IMR-90 (cell line): ENCODE data around the gene CAMSAP3. TPM values are rescaled to one million over a fixed set of nuclear protein-coding genes. Genes with fewer than 3 reads are reported as not detected.

Experiments used
- ATAC-seq: fragments of 200-7000 bp; cut with Tn5 transposase; 2 replicates; pipeline ENCODE4 v1.9.1; 2020; ENCODE audit warnings: low read depth, mild to moderate bottlenecking, moderate library complexity
- BruUV-seq: library from RNA; stranded (reverse); fragments of 400-500 nt; replicated peaks from 2 replicates; lab custom pipeline; 2021; lab: Mats Ljungman, UMichigan
- CTCF ChIA-PET: fragments of 300-600 bp; formaldehyde crosslinking; extraction: SDS; loops from one replicate; lab custom pipeline; 2021; ENCODE audit warnings: antibody characterized with exemption; lab: Yijun Ruan, JAX
- POLR2A ChIA-PET: fragments of 300-600 bp; sonication (Branson Sonifier 250); formaldehyde crosslinking; loops from one replicate; lab custom pipeline; 2022; ENCODE audit warnings: antibody characterized with exemption; ENCODE audit not compliant: unreplicated experiment; lab: Charles Lee
- DNase-seq: peaks from one replicate; pipeline ENCODE4 v3.0.0; 2013
- H2AFZ ChIP-seq: replicated peaks from 2 replicates; pipeline ENCODE3; 2013; ENCODE audit warnings: low read length, mild to moderate bottlenecking; ENCODE audit not compliant: poor library complexity
- H2AK5ac ChIP-seq: 2 replicates; pipeline ENCODE4 v1.6.1; 2013; ENCODE audit warnings: low read depth, low read length, inconsistent platforms
- H2AK9ac ChIP-seq: replicated peaks from 2 replicates; pipeline ENCODE3; 2013; ENCODE audit warnings: mild to moderate bottlenecking, low read depth, low read length, moderate library complexity; ENCODE audit not compliant: poor library complexity
- H2BK120ac ChIP-seq: 2 replicates; pipeline ENCODE4 v1.6.1; 2013; ENCODE audit warnings: low read depth, low read length, inconsistent platforms
- H2BK15ac ChIP-seq: 3 replicates; pipeline ENCODE4 v1.6.1; 2013; ENCODE audit warnings: low read depth, low read length, inconsistent platforms
- H2BK20ac ChIP-seq: 2 replicates; pipeline ENCODE4 v1.6.1; 2013; ENCODE audit warnings: low read depth, mild to moderate bottlenecking, inconsistent platforms, low read length, moderate library complexity
- H2BK5ac ChIP-seq: 2 replicates; pipeline ENCODE4 v1.6.1; 2013; ENCODE audit warnings: mild to moderate bottlenecking, low read depth, low read length, inconsistent platforms; ENCODE audit not compliant: poor library complexity, severe bottlenecking
- H3K14ac ChIP-seq: replicated peaks from 2 replicates; pipeline ENCODE4 v1.6.1; 2013; ENCODE audit warnings: low read depth, low read length, inconsistent platforms
- H3K18ac ChIP-seq: 2 replicates; pipeline ENCODE4 v1.6.1; 2013; ENCODE audit warnings: low read depth, low read length, control low read depth
- H3K23ac ChIP-seq: 2 replicates; pipeline ENCODE4 v1.6.1; 2013; ENCODE audit warnings: low read depth, low read length, inconsistent platforms
- H3K27ac ChIP-seq: 2 replicates; pipeline ENCODE4 v1.5.1; 2013; ENCODE audit warnings: mild to moderate bottlenecking, control low read depth, low read length; ENCODE audit not compliant: insufficient read depth
- H3K27me3 ChIP-seq: 2 replicates; pipeline ENCODE4 v1.6.1; 2013; ENCODE audit warnings: low read length; ENCODE audit not compliant: control insufficient read depth, insufficient read depth
- H3K36me3 ChIP-seq: 2 replicates; pipeline ENCODE4 v1.6.1; 2013; ENCODE audit warnings: low read length, mixed read lengths; ENCODE audit not compliant: control insufficient read depth, insufficient read depth
- H3K4ac ChIP-seq: 2 replicates; pipeline ENCODE4 v1.6.1; 2013; ENCODE audit warnings: low read depth, low read length, inconsistent platforms
- H3K4me1 ChIP-seq: 2 replicates; pipeline ENCODE4 v1.6.1; 2013; ENCODE audit warnings: low read length, mixed read lengths; ENCODE audit not compliant: control insufficient read depth, insufficient read depth
- H3K4me2 ChIP-seq: 2 replicates; pipeline ENCODE4 v1.6.1; 2013; ENCODE audit warnings: low read depth, mild to moderate bottlenecking, control low read depth, low read length, moderate library complexity
- H3K4me3 ChIP-seq: 2 replicates; pipeline ENCODE4 v1.5.1; 2013; ENCODE audit warnings: low read depth, mild to moderate bottlenecking, control low read depth, low read length, moderate library complexity; ENCODE audit not compliant: insufficient read depth
- H3K56ac ChIP-seq: 2 replicates; pipeline ENCODE4 v1.6.1; 2013; ENCODE audit warnings: low read length, inconsistent platforms; ENCODE audit not compliant: insufficient read depth; ENCODE audit errors: extremely low read depth
- H3K79me1 ChIP-seq, 2 experiments: 2 replicates each; pipeline ENCODE4 v1.6.1; 2013; ENCODE audit warnings: low read length in 2 of 2, inconsistent platforms in 1 of 2, low read depth in 1 of 2
- H3K9ac ChIP-seq: 2 replicates; pipeline ENCODE4 v1.6.1; 2013; ENCODE audit warnings: low read depth, low read length, control low read depth
- H3K9me1 ChIP-seq: 2 replicates; pipeline ENCODE4 v1.6.1; 2013; ENCODE audit warnings: low read length, inconsistent platforms; ENCODE audit not compliant: insufficient read depth
- H3K9me3 ChIP-seq: 2 replicates; pipeline ENCODE4 v1.6.1; 2013; ENCODE audit warnings: low read length; ENCODE audit not compliant: control insufficient read depth, insufficient read depth
- H4K20me1 ChIP-seq: 2 replicates; pipeline ENCODE4 v1.6.1; 2013; ENCODE audit warnings: low read length, inconsistent platforms; ENCODE audit not compliant: insufficient read depth
- H4K5ac ChIP-seq: 2 replicates; pipeline ENCODE4 v1.6.1; 2013; ENCODE audit warnings: mild to moderate bottlenecking, low read depth, low read length, control low read depth
- H4K8ac ChIP-seq, 2 experiments: 2 replicates each; pipeline ENCODE4 v1.6.1; 2013; ENCODE audit warnings: low read depth in 2 of 2, low read length in 2 of 2, control low read depth in 1 of 2, inconsistent platforms in 1 of 2
- H4K91ac ChIP-seq: 2 replicates; pipeline ENCODE4 v1.6.1; 2013; ENCODE audit warnings: low read depth, low read length, inconsistent platforms; ENCODE audit not compliant: insufficient read depth
- FOS ChIP-seq: fragments of 150-350 bp; IDR thresholded peaks from 2 replicates; pipeline ENCODE4 v1.6.1; 2016; ENCODE audit warnings: low read depth, low read length
- MAFK ChIP-seq: IDR thresholded peaks from 2 replicates; pipeline ENCODE4 v1.6.1; 2012; ENCODE audit warnings: low read depth, low read length, improper control_type of control experiment
- POLR2A ChIP-seq: IDR thresholded peaks from 2 replicates; pipeline ENCODE4 v1.6.1; 2012; ENCODE audit warnings: mild to moderate bottlenecking, low read depth, low read length
- RAD21 ChIP-seq: IDR thresholded peaks from 2 replicates; pipeline ENCODE4 v1.6.1; 2012; ENCODE audit warnings: low read length, improper control_type of control experiment
- RCOR1 ChIP-seq: IDR thresholded peaks from 2 replicates; pipeline ENCODE4 v1.6.1; 2012; ENCODE audit warnings: mild to moderate bottlenecking, low read length, improper control_type of control experiment; ENCODE audit not compliant: insufficient replicate concordance
- RFX5 ChIP-seq: IDR thresholded peaks from 2 replicates; pipeline ENCODE4 v1.8.0; 2012; ENCODE audit warnings: low read depth, mild to moderate bottlenecking, low read length, moderate library complexity
- WGBS, 2 experiments: methylation state at CpG; one replicate each; pipeline versions ENCODE4 v1.1.5 to v1.1.7; 2013; ENCODE audit warnings: missing lambda C conversion rate in 2 of 2; ENCODE audit not compliant: insufficient read length in 1 of 2; ENCODE audit errors: extremely low coverage in 2 of 2; 5-methylcytosine and 5-hydroxymethylcytosine counted together
- dilution Hi-C: fragments of 300-500 bp; cut with HindIII; formaldehyde crosslinking; loops from one replicate; pipeline ENCODE4 v1.14.3; 2018; ENCODE audit warnings: low sequenced_read_pairs; ENCODE audit not compliant: unreplicated experiment
- in situ Hi-C: fragments of 300-500 bp; cut with MboI; formaldehyde crosslinking; loops from 3 replicates; pipeline ENCODE4 v1.14.3; 2019; ENCODE audit warnings: low sequenced_read_pairs, inconsistent platforms, mixed read lengths
- intact Hi-C: fragments of 100-400 bp; cut with micrococcal nuclease; formaldehyde crosslinking; loops from 2 replicates; pipeline ENCODE4 v1.10.0; 2022
- polyA plus RNA-seq, 3 experiments: library from polyadenylated mRNA; depleted of rRNA; stranded (reverse); fragments of >200 nt; gene quantifications; 2 replicates each; pipeline ENCODE4 v1.2.3, GENCODE V29; 2012; ENCODE audit warnings: low replicate concordance in 1 of 3
- total RNA-seq: library from RNA; depleted of rRNA; stranded (reverse); fragments of >200 nt; gene quantifications from 2 replicates; pipeline ENCODE4 v1.2.3, GENCODE V29; 2012
- TF ChIP-seq, protein P1 (sequence below): fragments of 150-350 bp; IDR thresholded peaks from 2 replicates; pipeline ENCODE4 v1.6.1; 2017; ENCODE audit warnings: mild to moderate bottlenecking, antibody characterized with exemption, low read length, low read depth
- TF ChIP-seq, protein P2 (sequence below): fragments of 150-350 bp; IDR thresholded peaks from 2 replicates; pipeline ENCODE4 v1.6.1; 2016; ENCODE audit warnings: low read depth, mild to moderate bottlenecking, low read length, moderate library complexity, borderline replicate concordance

The CAMSAP3 gene
- total and polyA plus RNA-seq, 2 of the 4 experiments (the other 2 are of a cell fraction): not detected

DNA sequence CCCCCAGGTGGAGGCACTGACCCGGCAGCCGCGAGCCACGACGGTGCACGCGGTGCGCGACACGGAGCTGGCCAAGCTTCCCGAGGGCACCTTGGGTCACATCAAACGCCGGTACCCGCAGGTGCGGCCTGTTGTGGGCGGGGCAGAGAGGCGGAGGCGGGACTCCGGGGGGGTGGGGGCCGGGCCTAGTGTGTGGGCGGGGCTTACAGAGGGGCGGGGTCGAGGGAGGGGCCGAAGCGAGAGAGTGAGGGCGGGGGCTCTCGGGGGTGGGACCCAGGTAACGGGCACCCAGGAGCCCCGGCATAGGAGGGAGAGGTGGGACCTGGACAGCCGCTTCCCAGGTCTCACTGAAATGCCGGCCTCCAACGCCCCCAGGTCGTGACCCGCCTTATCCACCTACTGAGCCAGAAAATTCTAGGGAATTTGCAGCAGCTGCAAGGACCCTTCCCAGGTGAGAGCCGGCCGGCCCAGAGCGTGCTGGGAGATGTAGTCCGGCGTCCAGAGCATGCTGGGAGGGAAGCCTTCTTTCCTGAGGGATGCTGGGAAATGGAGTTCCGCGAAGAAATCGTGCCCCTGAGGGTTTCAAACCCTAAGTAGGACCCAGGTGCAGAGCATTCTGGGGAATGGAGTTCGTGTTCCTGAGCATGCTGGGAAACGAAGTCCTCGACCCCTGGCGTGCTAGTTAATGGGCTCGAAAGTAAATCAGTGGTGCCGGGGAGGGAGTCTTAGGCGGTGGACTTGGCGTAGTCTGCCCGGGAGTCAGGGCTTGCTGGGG, 44.5 kb upstream of the CAMSAP3 start:
- Histone ChIP-seq H3K4ac (no peak overlapping the region), H3K79me1 (0 out of 4 replicates have a peak, but pooled peaks cover 0 to 2% of the 10 kb centered on the region in 2 experiments), H3K27me3 (no peaks in the 10 kb centered on the region), H2BK5ac (no peak overlapping the region), H3K4me2 (no peak overlapping the region), H3K9me1 (no peaks in the 10 kb centered on the region), H2AFZ (peak overlapping the region; percentile 8), H3K4me3 (no peak overlapping the region), H2AK5ac (no peak overlapping the region), H3K18ac (no peak overlapping the region), H4K91ac (no peak overlapping the region), H3K4me1 (no peaks in the 10 kb centered on the region), H3K14ac (no peak overlapping the region), H3K27ac (no peak overlapping the region), H4K5ac (no peak overlapping the region), H3K9ac (no peak overlapping the region), H4K20me1 (no peaks in the 10 kb centered on the region; the same call in 1 of the 2 replicates), H4K8ac (no peak overlapping the region), H2BK120ac (no peak overlapping the region), H3K9me3 (no peaks in the 10 kb centered on the region), H3K56ac (no peak overlapping the region), H2BK20ac (no peak overlapping the region), H2BK15ac (no peak overlapping the region), H3K36me3 (peaks cover 39% of the 10 kb centered on the region), H2AK9ac (peak overlapping the region; percentile 1), H3K23ac (no peak overlapping the region)
- intact Hi-C loops (no loop called here), dilution Hi-C loops (no loop called here), in situ Hi-C loops (no loop called here)
- TF ChIP-seq, protein P1, sequence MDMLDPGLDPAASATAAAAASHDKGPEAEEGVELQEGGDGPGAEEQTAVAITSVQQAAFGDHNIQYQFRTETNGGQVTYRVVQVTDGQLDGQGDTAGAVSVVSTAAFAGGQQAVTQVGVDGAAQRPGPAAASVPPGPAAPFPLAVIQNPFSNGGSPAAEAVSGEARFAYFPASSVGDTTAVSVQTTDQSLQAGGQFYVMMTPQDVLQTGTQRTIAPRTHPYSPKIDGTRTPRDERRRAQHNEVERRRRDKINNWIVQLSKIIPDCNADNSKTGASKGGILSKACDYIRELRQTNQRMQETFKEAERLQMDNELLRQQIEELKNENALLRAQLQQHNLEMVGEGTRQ: no peak
- no peak for TF ChIP-seq RAD21
- TF ChIP-seq RFX5: no peak
- TF ChIP-seq RCOR1: no peak
- TF ChIP-seq POLR2A: no peak
- no peak for TF ChIP-seq FOS
- TF ChIP-seq MAFK: no peak
- TF ChIP-seq, protein P2, sequence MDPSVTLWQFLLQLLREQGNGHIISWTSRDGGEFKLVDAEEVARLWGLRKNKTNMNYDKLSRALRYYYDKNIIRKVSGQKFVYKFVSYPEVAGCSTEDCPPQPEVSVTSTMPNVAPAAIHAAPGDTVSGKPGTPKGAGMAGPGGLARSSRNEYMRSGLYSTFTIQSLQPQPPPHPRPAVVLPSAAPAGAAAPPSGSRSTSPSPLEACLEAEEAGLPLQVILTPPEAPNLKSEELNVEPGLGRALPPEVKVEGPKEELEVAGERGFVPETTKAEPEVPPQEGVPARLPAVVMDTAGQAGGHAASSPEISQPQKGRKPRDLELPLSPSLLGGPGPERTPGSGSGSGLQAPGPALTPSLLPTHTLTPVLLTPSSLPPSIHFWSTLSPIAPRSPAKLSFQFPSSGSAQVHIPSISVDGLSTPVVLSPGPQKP: no peak
- CTCF ChIA-PET: no interaction called here
- 36% methylated on average over 14 of the region's 51 CpGs; no CpG with 5 or more reads in 1 of the 2 experiments for WGBS, 2 experiments
- no TSS peak for BruUV-seq
- POLR2A ChIA-PET: no interaction called here
- ATAC-seq (peak; percentile 73), DNase-seq (peak; percentile 30)
